ENCODE measurements around the gene SWAP70.
"Not testable (repeated sequence)": the region's sequence is repeated elsewhere in the genome, so short reads cannot be mapped to it uniquely, and the experiment has no call there.

DNA sequence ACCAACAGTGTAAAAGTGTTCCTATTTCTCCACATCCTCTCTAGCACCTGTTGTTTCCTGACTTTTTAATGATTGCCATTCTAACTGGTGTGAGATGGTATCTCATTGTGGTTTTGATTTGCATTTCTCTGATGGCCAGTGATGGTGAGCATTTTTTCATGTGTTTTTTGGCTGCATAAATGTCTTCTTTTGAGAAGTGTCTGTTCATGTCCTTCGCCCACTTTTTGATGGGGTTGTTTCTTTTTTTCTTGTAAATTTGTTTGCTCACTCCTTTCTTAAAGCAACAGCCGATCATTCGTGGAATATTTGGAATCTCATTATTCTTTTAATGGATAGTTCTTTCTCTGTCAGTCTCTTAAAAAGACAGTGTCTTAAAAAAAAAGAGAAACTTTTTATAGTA is 79.6 kb downstream of the SWAP70 start:
- not testable (repeated sequence) for TF ChIP-seq CTCF (conservative IDR thresholded peaks at IDR 0.05; ENCODE audit: low read length); EZH2phosphoT487 (IDR thresholded peaks at IDR 0.05; ENCODE audit: borderline replicate concordance)
